GM06990 (cell line): ENCODE measurements around the gene NOTCH2.

Experiments used
- DNase-seq: peaks from one replicate; pipeline ENCODE4 v3.0.0-alpha.2; 2011; ENCODE audit not compliant: insufficient read length; ENCODE audit errors: extremely low read depth
- H3K27me3 ChIP-seq: replicated peaks from 2 replicates; pipeline ENCODE4 v1.6.0; 2011; ENCODE audit warnings: low read length; ENCODE audit not compliant: control insufficient read depth, insufficient read depth
- H3K36me3 ChIP-seq: 2 replicates; pipeline ENCODE4 v1.5.1; 2011; ENCODE audit warnings: low read length; ENCODE audit not compliant: control insufficient read depth, insufficient read depth
- H3K4me3 ChIP-seq: replicated peaks from 2 replicates; pipeline ENCODE4 v1.5.1; 2011; ENCODE audit warnings: low read depth, mild to moderate bottlenecking, control low read depth, low read length
- TF ChIP-seq, protein P1 (sequence below): IDR thresholded peaks from 2 replicates; pipeline ENCODE4 v1.5.1; 2011; ENCODE audit warnings: low read length, control low read depth, mild to moderate bottlenecking, inconsistent platforms; ENCODE audit not compliant: insufficient read depth, poor library complexity, severe bottlenecking

Gene NOTCH2

DNA sequence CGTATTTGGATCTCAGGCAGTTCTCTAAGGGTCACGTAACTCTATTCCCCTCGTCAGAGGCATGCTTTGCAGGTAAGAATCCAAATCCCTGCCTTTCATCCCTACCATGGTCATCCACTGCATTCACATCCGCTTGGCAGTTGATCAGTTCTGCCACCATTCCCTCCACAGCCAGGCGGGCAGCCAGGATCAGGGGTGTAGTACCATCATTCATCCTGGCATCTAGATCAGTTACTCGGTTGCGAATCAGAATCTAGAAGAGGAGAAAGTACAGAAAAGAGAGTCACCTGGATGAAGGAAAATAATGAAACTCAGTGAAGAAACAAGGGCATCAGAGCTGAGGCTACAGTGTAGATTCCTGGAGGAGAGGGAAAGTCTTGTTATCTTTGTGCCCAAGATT is 151.2 kb downstream of the NOTCH2 start:
- Histone ChIP-seq H3K36me3 (peaks cover 8% of the 10 kb centered on the region), H3K4me3 (no peak overlapping the region), H3K27me3 (no peaks in the 10 kb centered on the region)
- TF ChIP-seq, protein P1, sequence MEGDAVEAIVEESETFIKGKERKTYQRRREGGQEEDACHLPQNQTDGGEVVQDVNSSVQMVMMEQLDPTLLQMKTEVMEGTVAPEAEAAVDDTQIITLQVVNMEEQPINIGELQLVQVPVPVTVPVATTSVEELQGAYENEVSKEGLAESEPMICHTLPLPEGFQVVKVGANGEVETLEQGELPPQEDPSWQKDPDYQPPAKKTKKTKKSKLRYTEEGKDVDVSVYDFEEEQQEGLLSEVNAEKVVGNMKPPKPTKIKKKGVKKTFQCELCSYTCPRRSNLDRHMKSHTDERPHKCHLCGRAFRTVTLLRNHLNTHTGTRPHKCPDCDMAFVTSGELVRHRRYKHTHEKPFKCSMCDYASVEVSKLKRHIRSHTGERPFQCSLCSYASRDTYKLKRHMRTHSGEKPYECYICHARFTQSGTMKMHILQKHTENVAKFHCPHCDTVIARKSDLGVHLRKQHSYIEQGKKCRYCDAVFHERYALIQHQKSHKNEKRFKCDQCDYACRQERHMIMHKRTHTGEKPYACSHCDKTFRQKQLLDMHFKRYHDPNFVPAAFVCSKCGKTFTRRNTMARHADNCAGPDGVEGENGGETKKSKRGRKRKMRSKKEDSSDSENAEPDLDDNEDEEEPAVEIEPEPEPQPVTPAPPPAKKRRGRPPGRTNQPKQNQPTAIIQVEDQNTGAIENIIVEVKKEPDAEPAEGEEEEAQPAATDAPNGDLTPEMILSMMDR, result no peak
- DNase-seq, result no peak

- Histone ChIP-seq H3K4me3 (no peak overlapping the region), H3K36me3 (peaks cover 8% of the 10 kb centered on the region), H3K27me3 (no peaks in the 10 kb centered on the region)
- DNase-seq, result no peak
- TF ChIP-seq, protein P1, result no peak
These were observed 152.0 kb downstream of the NOTCH2 start for GRCh38 chr1:119917304-119918055.

GRCh38 chr1:119915517-119915916 is 153.9 kb downstream of the NOTCH2 start:
- TF ChIP-seq, protein P1, result no peak
- Histone ChIP-seq H3K36me3 (peaks cover 8% of the 10 kb centered on the region), H3K27me3 (no peaks in the 10 kb centered on the region), H3K4me3 (no peak overlapping the region)
- no peak for DNase-seq

- TF ChIP-seq, protein P1, result no peak
- DNase-seq, result no peak
- Histone ChIP-seq H3K4me3 (no peak overlapping the region), H3K27me3 (no peaks in the 10 kb centered on the region), H3K36me3 (peaks cover 8% of the 10 kb centered on the region)
These were observed 155.4 kb downstream of the NOTCH2 start for GRCh38 chr1:119914071-119914470.

GRCh38 chr1:119912963-119913362 is 156.5 kb downstream of the NOTCH2 start:
- Histone ChIP-seq H3K36me3 (peaks cover 5% of the 10 kb centered on the region), H3K27me3 (no peaks in the 10 kb centered on the region), H3K4me3 (no peak overlapping the region)
- DNase-seq, result no peak
- TF ChIP-seq, protein P1, result no peak
